ENCODE results near the gene MAST4.
"Not testable (repeated sequence)": the region's sequence is repeated elsewhere in the genome, so short reads cannot be mapped to it uniquely, and the experiment has no call there.

The MAST4 gene

GRCh38 chr5:67102708-67103107 is 506.5 kb downstream of the MAST4 start:
- no peak for DNase-seq

GRCh38 chr5:67104859-67105258 is 508.7 kb downstream of the MAST4 start:
- no peak for DNase-seq

GRCh38 chr5:67105270-67105669 is 509.1 kb downstream of the MAST4 start:
- DNase-seq, result no peak

- DNase-seq, result no peak
These were observed 510.6 kb downstream of the MAST4 start for GRCh38 chr5:67106626-67107342.

- no peak for DNase-seq
These were observed 515.6 kb downstream of the MAST4 start for GRCh38 chr5:67111779-67112178.

GRCh38 chr5:67115246-67115645 is 519.1 kb downstream of the MAST4 start:
- peak; percentile 33 for DNase-seq

- DNase-seq, result no peak
These were observed 519.6 kb downstream of the MAST4 start for GRCh38 chr5:67115817-67116216.

GRCh38 chr5:67118050-67118620 is 521.9 kb downstream of the MAST4 start:
- no peak for DNase-seq

GRCh38 chr5:67119010-67119409 is 522.8 kb downstream of the MAST4 start:
- DNase-seq, result no peak

GRCh38 chr5:67120032-67120431 is 523.8 kb downstream of the MAST4 start:
- no peak for DNase-seq

- no peak for DNase-seq
These were observed 527.6 kb downstream of the MAST4 start for GRCh38 chr5:67123819-67124218.

- DNase-seq, result no peak
These were observed 528.4 kb downstream of the MAST4 start for GRCh38 chr5:67124556-67124955.

GRCh38 chr5:67127347-67127895 is 531.2 kb downstream of the MAST4 start:
- not testable (repeated sequence) for DNase-seq

GRCh38 chr5:67129768-67130167 is 533.6 kb downstream of the MAST4 start:
- DNase-seq, result no peak

GRCh38 chr5:67133217-67133616 is 537.0 kb downstream of the MAST4 start:
- DNase-seq, result no peak

- no peak for DNase-seq
These were observed 537.6 kb downstream of the MAST4 start for GRCh38 chr5:67133776-67134175.

GRCh38 chr5:67135381-67135984 is 539.3 kb downstream of the MAST4 start:
- DNase-seq, result no peak

GRCh38 chr5:67139030-67139429 is 542.8 kb downstream of the MAST4 start:
- DNase-seq, result no peak

- no peak for DNase-seq
These were observed 544.2 kb downstream of the MAST4 start for GRCh38 chr5:67140413-67140812.

- no peak for DNase-seq
These were observed 545.5 kb downstream of the MAST4 start for GRCh38 chr5:67141644-67142043.

GRCh38 chr5:67142816-67143215 is 546.6 kb downstream of the MAST4 start:
- DNase-seq, result no peak

- DNase-seq, result no peak
These were observed 547.4 kb downstream of the MAST4 start for GRCh38 chr5:67143549-67143948.

- DNase-seq, result no peak
These were observed 548.0 kb downstream of the MAST4 start for GRCh38 chr5:67144183-67144639.

GRCh38 chr5:67146574-67146973 is 550.4 kb downstream of the MAST4 start:
- DNase-seq, result no peak
